Prostate gland (tissue), 2 donors: ENCODE measurements around the gene ASB18. TPM values are rescaled to one million over a fixed set of nuclear protein-coding genes. Genes with fewer than 3 reads are reported as not detected.

Experiments used
- DNase-seq: peaks from one replicate; pipeline ENCODE4 v3.0.0-alpha.2; 2019; ENCODE audit warnings: low spot score
- H3K27ac ChIP-seq, 2 donors: fragments of 200-600 bp; sonication (generic); 2 replicates each; pipeline ENCODE4 v1.5.1; 2017 to 2019
- H3K27me3 ChIP-seq: fragments of 200-600 bp; sonication (generic); replicated peaks from 2 replicates; pipeline ENCODE4 v1.5.1; 2019; ENCODE audit not compliant: insufficient read depth
- H3K36me3 ChIP-seq, 2 donors: fragments of 200-600 bp; sonication (generic); 1 replicate in 1 of 2; 2 replicates in 1 of 2; pipeline versions ENCODE4 v1.5.1 to v1.8.1; 2017 to 2019
- H3K4me1 ChIP-seq: fragments of 200-600 bp; sonication (generic); replicated peaks from 2 replicates; pipeline ENCODE4 v1.5.1; 2019
- H3K4me3 ChIP-seq, 2 donors: fragments of 200-600 bp; sonication (generic); 2 replicates each; pipeline ENCODE4 v1.5.1; 2017 to 2019
- H3K9me3 ChIP-seq: fragments of 200-600 bp; sonication (generic); 2 replicates; pipeline ENCODE4 v1.5.1; 2017
- POLR2A ChIP-seq: fragments of 450-650 bp; IDR thresholded peaks from one replicate; pipeline ENCODE4 v1.6.1; 2016; ENCODE audit warnings: antibody characterized with exemption, mild to moderate bottlenecking
- POLR2AphosphoS5 ChIP-seq: sonication (generic); formaldehyde crosslinking; IDR thresholded peaks from one replicate; pipeline ENCODE4 v1.6.1; 2017; ENCODE audit warnings: antibody characterized with exemption
- WGBS: methylation state at CpG from one replicate; pipeline ENCODE4 v1.1.5; 2018; 5-methylcytosine and 5-hydroxymethylcytosine counted together
- intact Hi-C: fragments of 100-400 bp; cut with DNase I; formaldehyde crosslinking; loops from one replicate; pipeline ENCODE4 v1.14.2; 2022
- total RNA-seq, 2 donors: library from RNA; depleted of rRNA; stranded (reverse); fragments of >200 nt; gene quantifications; one replicate each; pipeline ENCODE4 v1.1.0, GENCODE V29; 2016
- TF ChIP-seq, protein P1 (sequence below), 4 experiments: fragments of 200-600 bp in 2 of 4; fragments of 450-650 bp in 2 of 4; sonication (generic) in 2 of 4; IDR thresholded peaks; 1 replicate in 3 of 4; 2 replicates in 1 of 4; pipeline ENCODE4 v1.5.1; 2016 to 2019; ENCODE audit warnings: antibody characterized with exemption in 4 of 4, mild to moderate bottlenecking in 2 of 4, moderate library complexity in 2 of 4

ASB18 gene
- total RNA-seq, 2 donors from 2014 or later = not detected

GRCh38 chr2:236163471-236164200 is 100.6 kb downstream of the ASB18 start:
- TF ChIP-seq, protein P1, sequence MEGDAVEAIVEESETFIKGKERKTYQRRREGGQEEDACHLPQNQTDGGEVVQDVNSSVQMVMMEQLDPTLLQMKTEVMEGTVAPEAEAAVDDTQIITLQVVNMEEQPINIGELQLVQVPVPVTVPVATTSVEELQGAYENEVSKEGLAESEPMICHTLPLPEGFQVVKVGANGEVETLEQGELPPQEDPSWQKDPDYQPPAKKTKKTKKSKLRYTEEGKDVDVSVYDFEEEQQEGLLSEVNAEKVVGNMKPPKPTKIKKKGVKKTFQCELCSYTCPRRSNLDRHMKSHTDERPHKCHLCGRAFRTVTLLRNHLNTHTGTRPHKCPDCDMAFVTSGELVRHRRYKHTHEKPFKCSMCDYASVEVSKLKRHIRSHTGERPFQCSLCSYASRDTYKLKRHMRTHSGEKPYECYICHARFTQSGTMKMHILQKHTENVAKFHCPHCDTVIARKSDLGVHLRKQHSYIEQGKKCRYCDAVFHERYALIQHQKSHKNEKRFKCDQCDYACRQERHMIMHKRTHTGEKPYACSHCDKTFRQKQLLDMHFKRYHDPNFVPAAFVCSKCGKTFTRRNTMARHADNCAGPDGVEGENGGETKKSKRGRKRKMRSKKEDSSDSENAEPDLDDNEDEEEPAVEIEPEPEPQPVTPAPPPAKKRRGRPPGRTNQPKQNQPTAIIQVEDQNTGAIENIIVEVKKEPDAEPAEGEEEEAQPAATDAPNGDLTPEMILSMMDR (IDR thresholded peaks at IDR 0.05) = no peak
- no peak for TF ChIP-seq POLR2A
- no peak for TF ChIP-seq POLR2AphosphoS5
- DNase-seq = no peak
- Histone ChIP-seq H3K4me1 (peaks cover 13% of the 10 kb centered on the region), H3K27ac (no peak overlapping the region), H3K27me3 (peaks cover 51% of the 10 kb centered on the region), H3K36me3 (no peaks in the 10 kb centered on the region), H3K9me3 (no peaks in the 10 kb centered on the region), H3K4me3 (peak overlapping the region in 1 of 2 donors; percentile 24)
- WGBS = 20% methylated on average over 28 of the region's 59 CpGs
- intact Hi-C loops = no loop called here

- Histone ChIP-seq H3K36me3 (no peaks in the 10 kb centered on the region), H3K9me3 (no peaks in the 10 kb centered on the region), H3K27ac (no peak overlapping the region), H3K4me1 (peaks cover 13% of the 10 kb centered on the region), H3K4me3 (no peak overlapping the region), H3K27me3 (peaks cover 46% of the 10 kb centered on the region)
- 64% methylated on average over 33 of the region's 33 CpGs for WGBS
- intact Hi-C loops = no loop called here
- no peak for DNase-seq
- TF ChIP-seq, protein P1 (IDR thresholded peaks at IDR 0.05) = no peak
- no peak for TF ChIP-seq POLR2AphosphoS5
These were observed 101.2 kb downstream of the ASB18 start for GRCh38 chr2:236162882-236163470.

- no peak for DNase-seq
- 56% methylated on average over 16 of the region's 16 CpGs for WGBS
- peaks cover 42% of the 10 kb centered on the region for H3K27me3 ChIP-seq
- H3K36me3 ChIP-seq = no peaks in the 10 kb centered on the region
- H3K9me3 ChIP-seq = no peaks in the 10 kb centered on the region
- TF ChIP-seq POLR2AphosphoS5 (no peak), POLR2A (no peak)
- TF ChIP-seq, protein P1 (IDR thresholded peaks at IDR 0.05) = no peak
- peaks cover 8% of the 10 kb centered on the region for H3K4me1 ChIP-seq
- intact Hi-C loops = no loop called here
- no peak overlapping the region for H3K4me3 ChIP-seq
- H3K27ac ChIP-seq = no peak overlapping the region
These were observed 102.0 kb downstream of the ASB18 start for GRCh38 chr2:236162031-236162845.

- intact Hi-C loops = no loop called here
- Histone ChIP-seq H3K4me1 (peaks cover under 1% of the 10 kb centered on the region), H3K27ac (no peak overlapping the region), H3K27me3 (peaks cover 35% of the 10 kb centered on the region), H3K36me3 (no peaks in the 10 kb centered on the region), H3K4me3 (no peak overlapping the region), H3K9me3 (no peaks in the 10 kb centered on the region)
- no peak for TF ChIP-seq POLR2A
- TF ChIP-seq POLR2AphosphoS5 = no peak
- TF ChIP-seq, protein P1 (IDR thresholded peaks at IDR 0.05) = no peak
- no peak for DNase-seq
- WGBS = 93% methylated on average over 12 of the region's 12 CpGs
These were observed 102.7 kb downstream of the ASB18 start for GRCh38 chr2:236161531-236161930.
